GM21619 (cell line): ENCODE measurements around the gene GPD1L.
"Not testable (repeated sequence)": the region's sequence is repeated elsewhere in the genome, so short reads cannot be mapped to it uniquely, and the experiment has no call there.

Experiments
- ATAC-seq: cut with Tn5 transposase; IDR thresholded peaks from one replicate; pipeline ENCODE4 v1.9.1; 2021; ENCODE audit not compliant: unreplicated experiment

The GPD1L gene

DNA sequence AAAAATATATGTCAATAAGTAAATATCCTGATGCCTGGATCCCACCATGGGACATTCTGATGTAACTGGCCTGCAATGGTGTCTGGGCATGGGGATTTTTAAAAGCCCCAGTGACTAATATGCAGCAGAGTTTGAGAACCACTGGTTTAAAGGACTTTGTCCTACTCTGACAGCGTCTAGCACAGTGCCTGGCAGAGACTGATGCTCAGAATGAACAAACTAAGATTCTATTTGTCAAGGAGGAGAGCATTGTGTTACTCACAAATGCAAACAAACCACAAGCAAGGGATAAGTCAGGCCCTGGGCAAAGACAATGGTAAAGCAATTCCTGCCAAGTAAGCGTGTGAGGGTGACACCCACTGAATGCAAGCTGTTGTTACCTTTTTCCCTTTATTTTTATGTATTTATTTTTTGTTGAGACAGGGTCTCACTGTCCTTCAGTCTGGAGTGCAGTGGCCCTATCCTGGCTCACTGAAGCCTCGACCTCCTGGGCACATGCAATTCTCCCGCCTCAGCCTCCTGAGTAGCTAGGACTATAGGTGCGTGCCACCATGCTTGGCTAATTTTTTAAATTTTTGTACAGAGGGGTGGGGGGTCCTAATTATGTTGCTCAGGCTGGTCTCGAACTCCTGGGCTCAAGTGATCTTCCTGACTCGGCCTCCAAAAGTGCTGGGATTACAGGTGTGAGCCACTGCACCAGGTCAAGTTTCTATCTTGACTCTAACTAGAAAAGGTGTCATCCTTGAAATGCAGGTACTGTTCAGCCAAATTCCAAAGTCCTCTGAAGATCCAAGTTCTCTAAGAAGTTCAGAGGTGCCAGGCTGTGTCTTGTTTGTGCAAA lies 909 bp upstream of the GPD1L start:
- no peak for ATAC-seq

- ATAC-seq: no peak
These were observed 526 bp downstream of the GPD1L start for GRCh38 chr3:32106929-32107362.

- not testable (repeated sequence) for ATAC-seq
These were observed 1.8 kb downstream of the GPD1L start for GRCh38 chr3:32108224-32108623.

DNA sequence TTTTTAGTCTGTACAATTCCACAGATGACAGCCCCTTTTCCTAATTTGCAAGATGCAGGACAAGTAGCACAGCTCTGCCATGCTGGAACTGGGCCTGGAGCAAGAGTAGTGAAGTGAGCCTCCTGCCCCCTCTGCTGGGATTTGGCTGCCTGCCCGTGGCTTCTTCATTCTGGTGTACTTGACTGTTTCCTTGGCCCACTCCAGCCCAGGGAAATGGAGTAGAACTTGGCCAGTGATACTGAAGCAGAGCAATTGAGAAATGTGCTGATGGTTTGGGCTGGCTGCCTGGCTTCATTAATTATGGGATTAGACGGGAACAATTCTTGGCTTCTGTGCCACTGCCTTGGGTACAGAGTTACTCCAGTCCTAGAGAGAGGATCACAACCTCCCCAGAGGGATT lies 2.8 kb downstream of the GPD1L start:
- no peak for ATAC-seq

GRCh38 chr3:32110233-32110760 lies 3.9 kb downstream of the GPD1L start:
- no peak for ATAC-seq

DNA sequence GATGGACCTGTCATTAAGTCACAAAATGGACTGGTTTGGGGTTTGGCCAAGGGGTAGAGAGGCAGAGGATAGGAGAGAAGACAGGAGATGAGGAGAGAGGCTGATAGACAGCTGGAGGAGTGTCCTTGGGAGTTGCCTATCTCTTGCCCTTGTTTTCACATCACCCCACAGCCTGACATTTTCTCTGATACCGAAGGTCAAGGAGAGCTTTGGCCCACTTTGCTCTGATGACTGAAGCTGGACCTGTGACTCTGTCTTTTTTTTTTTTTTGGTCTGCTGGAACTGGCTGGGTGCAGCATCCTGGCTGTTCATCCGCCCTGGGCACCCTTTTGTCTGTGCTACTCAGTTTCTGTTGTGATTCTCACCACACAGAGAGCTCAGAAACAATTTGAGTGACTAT lies 5.1 kb downstream of the GPD1L start:
- no peak for ATAC-seq

DNA sequence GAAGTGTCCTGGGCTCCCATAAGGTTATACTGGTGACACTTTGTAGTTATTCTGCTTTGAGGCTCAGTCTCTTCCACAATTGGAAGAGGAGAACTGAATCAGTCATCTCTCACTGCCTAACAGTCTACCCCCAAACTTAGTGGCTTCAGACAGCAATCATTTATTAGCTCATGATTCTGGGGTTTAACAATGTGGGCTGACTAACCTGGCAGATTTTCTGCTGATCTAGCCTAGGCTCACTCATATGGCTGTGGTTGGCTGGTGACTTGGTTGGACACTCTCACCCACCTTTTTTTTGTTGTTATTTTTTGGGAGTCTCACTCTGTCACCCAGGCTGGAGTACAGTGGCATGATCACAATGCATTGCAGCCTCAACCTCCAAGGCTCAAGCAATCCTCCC lies 7.1 kb downstream of the GPD1L start:
- no peak for ATAC-seq

GRCh38 chr3:32113981-32114545 lies 7.6 kb downstream of the GPD1L start:
- ATAC-seq: no peak

GRCh38 chr3:32114546-32115386 lies 8.3 kb downstream of the GPD1L start:
- ATAC-seq: not testable (repeated sequence)

- ATAC-seq: no peak
These were observed 10.9 kb downstream of the GPD1L start for GRCh38 chr3:32117320-32117719.

- no peak for ATAC-seq
These were observed 11.8 kb downstream of the GPD1L start for GRCh38 chr3:32118215-32118614.

DNA sequence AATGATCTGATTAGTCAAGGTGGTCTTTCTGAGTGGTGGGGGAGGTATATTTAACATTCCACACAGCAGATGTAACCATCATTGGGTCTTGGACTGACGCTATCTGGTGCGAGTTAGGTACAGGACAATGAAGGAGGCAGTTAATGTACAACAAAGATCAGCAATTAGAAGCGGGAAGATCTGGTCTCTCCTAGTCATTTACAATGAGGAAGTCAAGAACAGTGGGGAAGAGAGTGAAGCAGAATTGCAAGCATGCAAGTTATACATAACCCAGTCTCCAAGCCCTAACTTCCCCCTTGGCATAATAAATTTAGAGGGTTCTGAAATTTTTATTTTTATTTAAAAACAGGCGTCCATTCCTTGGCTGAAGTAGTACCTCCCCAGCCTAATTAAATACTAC lies 14.1 kb downstream of the GPD1L start:
- ATAC-seq: no peak

DNA sequence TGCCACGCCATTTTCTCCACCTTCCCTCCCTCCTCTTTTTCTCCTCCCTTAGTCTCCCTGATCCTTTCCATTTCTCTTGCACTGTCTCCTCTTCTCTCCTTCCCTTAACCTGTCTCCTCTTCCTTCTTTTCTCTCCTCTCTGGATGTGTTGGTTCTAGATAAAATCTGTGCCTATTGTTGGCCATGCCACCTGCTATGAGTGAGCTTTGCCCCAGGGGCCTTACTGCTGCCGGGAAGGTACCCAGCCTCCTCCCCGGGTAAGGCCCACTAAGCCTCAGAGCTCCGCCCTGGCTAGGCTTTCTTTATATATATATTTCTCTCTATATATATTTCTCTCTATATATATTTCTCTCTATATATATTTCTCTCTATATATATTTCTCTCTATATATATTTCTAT lies 14.7 kb downstream of the GPD1L start:
- no peak for ATAC-seq

GRCh38 chr3:32123620-32124019 lies 17.2 kb downstream of the GPD1L start:
- ATAC-seq: no peak

DNA sequence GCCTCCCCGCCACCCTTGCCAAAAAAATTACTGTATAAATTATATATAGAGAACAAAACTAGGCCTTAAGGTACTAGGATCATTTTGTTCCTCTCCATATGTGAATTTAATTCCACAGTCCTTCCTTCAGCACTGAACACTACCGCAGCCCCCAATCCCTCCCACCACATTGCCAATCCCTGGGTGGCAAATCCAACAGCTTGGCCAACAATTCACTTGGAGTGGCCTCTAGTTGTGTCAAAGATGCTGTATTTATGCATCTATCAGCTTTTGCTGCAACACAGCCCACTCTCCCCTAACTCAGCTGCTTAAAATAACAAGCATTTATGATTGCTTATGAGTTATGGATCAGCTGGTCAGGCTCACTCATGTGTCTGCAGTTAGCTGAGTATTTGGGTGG lies 18.6 kb downstream of the GPD1L start:
- no peak for ATAC-seq

DNA sequence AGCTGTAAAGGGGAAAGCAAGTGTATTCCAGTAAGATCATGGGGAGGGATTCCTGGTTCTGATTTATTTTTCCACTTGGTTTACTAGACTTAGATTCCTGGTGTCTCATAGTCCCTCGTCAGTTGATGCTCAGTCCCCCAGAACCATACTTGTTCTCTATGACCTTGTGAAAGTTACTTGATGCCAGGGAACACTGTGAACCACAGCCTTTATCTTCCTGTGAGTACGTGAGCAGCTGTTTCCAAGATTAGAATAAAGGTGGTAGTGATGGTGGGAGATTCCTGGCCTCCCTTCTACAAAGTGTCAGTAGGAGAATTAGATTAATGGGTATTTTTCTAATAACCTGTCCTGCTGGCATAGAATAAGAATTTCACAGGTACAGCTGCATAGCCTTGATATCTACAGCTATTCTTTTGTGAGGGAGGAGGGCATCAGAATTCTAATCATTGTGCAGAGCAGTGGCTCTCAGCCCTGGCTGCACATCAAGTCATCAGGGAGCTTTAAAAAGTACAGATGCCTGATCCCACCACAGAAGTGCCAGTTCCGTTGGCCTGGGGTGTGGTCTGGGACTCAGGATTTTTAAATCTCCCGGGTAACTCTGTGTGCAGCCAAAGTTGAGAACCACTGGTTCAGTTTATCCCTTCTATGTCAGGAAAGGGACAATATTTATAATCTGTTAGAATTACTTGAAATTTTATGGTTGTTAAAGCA lies 20.0 kb downstream of the GPD1L start:
- no peak for ATAC-seq

DNA sequence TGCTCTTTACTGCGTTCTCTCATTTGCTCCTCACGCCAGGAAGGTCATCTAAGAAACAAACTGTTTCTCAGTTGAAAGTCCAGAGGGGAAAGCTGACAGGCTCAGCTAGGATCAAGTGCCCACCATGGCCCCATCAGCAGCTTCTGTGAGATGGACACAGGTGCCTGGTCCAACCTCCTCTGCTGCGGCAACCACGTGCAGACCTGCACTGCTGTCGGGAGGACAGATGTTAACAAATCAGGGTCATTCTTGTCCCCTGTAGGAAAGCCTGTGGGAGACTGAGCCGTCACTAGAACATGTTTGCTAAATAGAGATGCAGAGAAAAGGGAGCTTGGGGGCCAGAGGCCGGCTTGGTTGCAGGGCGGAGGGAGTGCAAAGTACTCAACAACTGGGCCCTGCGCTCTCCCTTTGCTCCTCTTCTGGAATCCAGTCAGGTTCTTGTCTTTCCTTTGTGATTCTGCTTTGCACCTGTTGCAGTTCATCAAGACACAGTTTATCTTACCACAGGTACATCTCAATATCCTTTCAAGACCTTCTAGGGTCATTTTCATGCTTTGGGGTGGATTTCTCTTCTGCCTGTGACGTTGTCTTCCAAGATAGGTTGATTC lies 20.9 kb downstream of the GPD1L start:
- ATAC-seq: no peak

- no peak for ATAC-seq
These were observed 22.5 kb downstream of the GPD1L start for GRCh38 chr3:32128936-32129335.

GRCh38 chr3:32129832-32130231 lies 23.4 kb downstream of the GPD1L start:
- no peak for ATAC-seq

DNA sequence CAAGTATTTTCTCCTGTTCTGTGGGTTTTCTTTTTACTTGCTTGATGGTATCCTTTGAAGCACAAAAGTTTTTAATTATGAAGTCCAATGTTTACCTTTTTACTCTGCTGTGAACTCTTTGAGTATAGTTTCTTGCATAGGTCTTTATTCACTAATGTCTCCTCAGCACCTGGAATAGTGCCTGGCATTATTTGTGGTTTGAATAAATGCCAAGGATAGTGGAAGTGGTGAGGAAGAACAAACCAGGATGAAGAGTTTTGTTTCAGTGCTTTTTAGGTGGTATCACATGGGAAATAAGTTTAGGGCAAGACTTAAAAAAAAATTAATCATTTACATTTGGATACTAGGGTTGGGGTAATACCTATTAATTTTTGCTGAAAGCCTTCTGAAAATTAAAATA lies 25.7 kb downstream of the GPD1L start:
- no peak for ATAC-seq

DNA sequence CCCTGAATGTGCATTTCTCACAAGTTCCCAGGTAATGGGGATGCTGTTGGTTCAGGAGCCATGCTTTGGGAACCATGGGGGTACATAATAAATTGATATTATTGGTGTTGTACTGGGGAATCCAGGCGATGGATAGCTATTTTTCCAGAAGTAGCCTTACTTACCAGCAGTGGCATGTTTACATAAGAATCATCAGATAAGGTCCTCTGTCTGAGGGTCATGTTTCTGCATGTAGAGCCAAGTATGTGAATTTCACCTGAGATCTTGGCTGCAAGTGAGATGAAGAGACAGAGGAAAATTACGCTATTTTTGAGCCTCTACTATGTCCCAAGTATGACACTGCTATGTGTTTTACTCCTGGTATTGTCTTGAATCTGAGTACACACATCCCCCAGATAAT lies 26.3 kb downstream of the GPD1L start:
- no peak for ATAC-seq
